Psoas muscle (tissue), 8 donors: ENCODE measurements around the gene PRDM15. TPM values are rescaled to one million over a fixed set of nuclear protein-coding genes. Genes with fewer than 3 reads are reported as not detected.

Experiments
- ATAC-seq, 4 donors: fragments of 200-7000 bp; cut with Tn5 transposase; one replicate each; pipeline ENCODE4 v1.9.1; 2020; ENCODE audit warnings: moderate library complexity in 3 of 4, mild to moderate bottlenecking in 2 of 4
- DNase-seq, 2 donors: peaks; one replicate each; pipeline ENCODE4 v3.0.0-alpha.2; 2020
- H3K27ac ChIP-seq: fragments of 200-600 bp; one replicate; pipeline ENCODE4 v1.8.0; 2022
- H3K27me3 ChIP-seq, 3 donors: fragments of 200-600 bp in 1 of 3; one replicate each; pipeline versions ENCODE4 v1.6.1 to v1.8.0; 2013 to 2022; ENCODE audit warnings: low read length in 2 of 3, mild to moderate bottlenecking in 2 of 3, moderate library complexity in 1 of 3; ENCODE audit not compliant: insufficient read depth in 3 of 3
- H3K36me3 ChIP-seq, 2 donors: fragments of 200-600 bp in 1 of 2; one replicate each; pipeline versions ENCODE4 v1.6.1 to v1.8.0; 2013 to 2022; ENCODE audit warnings: low read depth in 1 of 2, mild to moderate bottlenecking in 1 of 2, moderate library complexity in 1 of 2; ENCODE audit not compliant: insufficient read depth in 1 of 2
- H3K4me1 ChIP-seq: fragments of 200-600 bp; one replicate; pipeline ENCODE4 v1.8.0; 2022
- H3K4me3 ChIP-seq: fragments of 200-600 bp; one replicate; pipeline ENCODE4 v1.8.0; 2022; ENCODE audit warnings: mild to moderate bottlenecking
- H3K9me3 ChIP-seq: fragments of 200-600 bp; one replicate; pipeline ENCODE4 v1.8.0; 2022
- CTCF ChIP-seq: fragments of 200-600 bp; IDR thresholded peaks from one replicate; pipeline ENCODE4 v1.8.0; 2022; ENCODE audit warnings: antibody characterized with exemption
- WGBS, 3 donors: extraction: QIAGEN DNeasy Blood & Tissue Kit; methylation state at CpG; one replicate each; pipeline versions ENCODE4 v1.1.6 to v1.1.7; 2013; 5-methylcytosine and 5-hydroxymethylcytosine counted together
- intact Hi-C, 2 donors: fragments of 100-400 bp; cut with DNase I; formaldehyde crosslinking; loops; one replicate each; pipeline versions ENCODE4 v1.11.0 to v1.14.2; 2022
- polyA plus RNA-seq, 3 donors: library from polyadenylated mRNA; stranded (reverse); fragments of 200-250 nt; gene quantifications; one replicate each; pipeline ENCODE4 v1.2.3, GENCODE V29; 2013
- total RNA-seq, 4 donors: library from RNA; stranded (reverse); fragmentation: NEBNext Ultra II Directional in 2 of 4; extraction: Animal tissue kit (Norgen Biotek cat#: 25700) in 2 of 4; gene quantifications; one replicate each; pipeline versions ENCODE4 v1.2.1 to v1.2.4, GENCODE V29; 2021 to 2023
- donor health status: healthy with polysubstance abuse.
- donor health status: DM: no; HTN: no; CAD: no; lungs with moderate emphysema.
- donor health status: Bipolar disorder and iron deficiency.
- donor health status: healthy.
- donor health status: DM: yes; HTN: yes; CAD: no.
- donor health status: DM: no; HTN: no; CAD: no.
- donor health status: DM: no; HTN: no; CAD: no.
- donor health status: DM: yes; HTN: yes; CAD: no.

The PRDM15 gene
- total and polyA plus RNA-seq, 7 donors = 2.2 to 6.4 (median 3.7) TPM

- Histone ChIP-seq H3K4me1 (no peaks in the 10 kb centered on the region), H3K27me3 (no peaks in the 10 kb centered on the region), H3K9me3 (no peaks in the 10 kb centered on the region), H3K27ac (no peak overlapping the region), H3K36me3 (peaks cover 0 to 62% of the 10 kb centered on the region in 2 donors), H3K4me3 (no peak overlapping the region)
- TF ChIP-seq CTCF = no peak
- ATAC-seq (no peak), DNase-seq (no peak)
- 81 to 83% (median 82%) methylated on average over 7 of the region's 7 CpGs for WGBS, 3 donors
- intact Hi-C loops = no loop called here
Measured at GRCh38 chr21:41837756-41838297, 41.3 kb downstream of the PRDM15 start.

GRCh38 chr21:41836166-41837015, 42.8 kb downstream of the PRDM15 start:
- no peak for DNase-seq
- H3K4me1 ChIP-seq = no peaks in the 10 kb centered on the region
- intact Hi-C loops = no loop called here
- H3K27me3 ChIP-seq = no peaks in the 10 kb centered on the region
- H3K4me3 ChIP-seq = no peak overlapping the region
- whole genome bisulfite sequencing, 3 donors = 93 to 95% (median 94%) methylated on average over 32 of the region's 32 CpGs
- H3K27ac ChIP-seq = no peak overlapping the region
- no peaks in the 10 kb centered on the region for H3K9me3 ChIP-seq
- H3K36me3 ChIP-seq = peaks cover 0 to 62% of the 10 kb centered on the region in 2 donors
- no peak for TF ChIP-seq CTCF
- ATAC-seq = no peak

DNA sequence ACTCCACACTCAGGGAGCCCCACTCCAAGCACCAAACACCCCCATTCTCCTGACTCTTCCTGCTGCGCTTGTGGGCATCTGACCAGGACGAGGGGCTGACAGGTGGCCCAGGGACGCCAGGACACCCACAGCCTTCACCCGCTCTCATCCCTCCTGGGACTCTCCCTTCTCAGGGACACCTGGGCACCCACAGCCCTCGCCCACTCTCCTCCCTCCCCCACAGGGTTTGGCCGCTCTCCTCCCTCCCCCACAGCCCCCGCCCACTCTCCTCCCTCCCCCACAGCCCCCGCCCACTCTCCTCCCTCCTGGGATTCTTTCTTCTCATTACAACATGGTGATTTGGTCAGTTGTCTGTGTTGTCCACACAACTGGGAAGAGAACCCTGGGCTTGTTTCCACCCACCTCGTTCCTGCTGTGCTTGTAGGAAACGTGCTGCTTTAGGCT, 43.4 kb downstream of the PRDM15 start:
- Histone ChIP-seq H3K4me3 (no peak overlapping the region), H3K9me3 (no peaks in the 10 kb centered on the region), H3K27me3 (no peaks in the 10 kb centered on the region), H3K27ac (no peak overlapping the region), H3K4me1 (no peaks in the 10 kb centered on the region), H3K36me3 (peaks cover 0 to 62% of the 10 kb centered on the region in 2 donors)
- DNase-seq = no peak
- intact Hi-C loops = no loop called here
- no peak for ATAC-seq
- 82 to 94% (median 91%) methylated on average over 10 of the region's 10 CpGs for WGBS, 3 donors
- TF ChIP-seq CTCF = no peak

DNA sequence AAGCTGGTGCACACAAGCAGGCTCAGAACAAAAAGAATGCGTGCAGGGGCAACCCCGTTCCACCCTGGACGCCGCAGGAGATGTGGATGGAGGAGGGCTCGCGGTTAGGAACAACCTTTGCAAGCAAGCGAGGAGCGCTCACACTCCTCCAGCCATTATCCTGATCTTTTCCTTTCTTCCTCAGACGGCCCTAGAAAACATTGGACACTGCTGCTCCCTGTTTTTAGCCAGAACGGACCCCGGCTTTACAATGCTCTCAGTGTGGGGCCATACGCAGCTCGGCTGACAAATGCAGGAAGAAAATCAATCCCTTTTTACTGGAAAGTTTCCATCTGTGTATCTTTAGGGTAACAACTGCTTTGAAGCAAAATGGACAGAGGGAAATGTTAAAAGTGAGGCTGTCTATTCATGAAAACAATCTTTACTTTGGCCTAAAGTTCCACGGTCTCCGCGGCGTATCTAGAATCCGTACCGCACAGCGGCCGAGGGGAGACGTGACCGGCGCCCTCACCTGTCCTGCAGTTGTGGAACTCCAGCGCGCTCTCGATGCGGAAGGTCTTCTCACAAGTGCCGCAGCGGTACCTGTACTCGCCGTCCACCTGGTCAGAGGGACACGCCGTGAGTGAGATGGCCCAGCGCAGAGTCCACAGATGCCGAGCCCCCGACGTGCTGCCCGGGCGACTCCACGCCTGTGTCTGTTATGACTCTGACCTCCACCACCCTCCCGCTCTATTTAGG, 44.0 kb downstream of the PRDM15 start:
- ATAC-seq (no peak), DNase-seq (no peak)
- intact Hi-C loops = no loop called here
- TF ChIP-seq CTCF = no peak
- Histone ChIP-seq H3K9me3 (no peaks in the 10 kb centered on the region), H3K36me3 (peaks cover 0 to 62% of the 10 kb centered on the region in 2 donors), H3K4me1 (no peaks in the 10 kb centered on the region), H3K27ac (no peak overlapping the region), H3K4me3 (no peak overlapping the region), H3K27me3 (no peaks in the 10 kb centered on the region)
- 95 to 96% (median 96%) methylated on average over 42 of the region's 42 CpGs for WGBS, 3 donors
